ENCODE data around the gene LRR1. TPM values are rescaled to one million over a fixed set of nuclear protein-coding genes. Genes with fewer than 3 reads are reported as not detected.

Gene LRR1
- total and polyA plus RNA-seq, 7 donors: 2.4 to 7.2 (median 4.9) TPM

GRCh38 chr14:49569281-49569680 lies 29.5 kb upstream of the LRR1 start:
- ATAC-seq (no peak), DNase-seq (no peak)
- no peak overlapping the region for H3K4me3 ChIP-seq
- TF ChIP-seq, protein P1, sequence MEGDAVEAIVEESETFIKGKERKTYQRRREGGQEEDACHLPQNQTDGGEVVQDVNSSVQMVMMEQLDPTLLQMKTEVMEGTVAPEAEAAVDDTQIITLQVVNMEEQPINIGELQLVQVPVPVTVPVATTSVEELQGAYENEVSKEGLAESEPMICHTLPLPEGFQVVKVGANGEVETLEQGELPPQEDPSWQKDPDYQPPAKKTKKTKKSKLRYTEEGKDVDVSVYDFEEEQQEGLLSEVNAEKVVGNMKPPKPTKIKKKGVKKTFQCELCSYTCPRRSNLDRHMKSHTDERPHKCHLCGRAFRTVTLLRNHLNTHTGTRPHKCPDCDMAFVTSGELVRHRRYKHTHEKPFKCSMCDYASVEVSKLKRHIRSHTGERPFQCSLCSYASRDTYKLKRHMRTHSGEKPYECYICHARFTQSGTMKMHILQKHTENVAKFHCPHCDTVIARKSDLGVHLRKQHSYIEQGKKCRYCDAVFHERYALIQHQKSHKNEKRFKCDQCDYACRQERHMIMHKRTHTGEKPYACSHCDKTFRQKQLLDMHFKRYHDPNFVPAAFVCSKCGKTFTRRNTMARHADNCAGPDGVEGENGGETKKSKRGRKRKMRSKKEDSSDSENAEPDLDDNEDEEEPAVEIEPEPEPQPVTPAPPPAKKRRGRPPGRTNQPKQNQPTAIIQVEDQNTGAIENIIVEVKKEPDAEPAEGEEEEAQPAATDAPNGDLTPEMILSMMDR (IDR thresholded peaks at IDR 0.05): no peak
- no peaks in the 10 kb centered on the region for H3K27me3 ChIP-seq (ENCODE audit: insufficient read depth in 3 of 3, low read length in 2 of 3)
- no peak overlapping the region for H3K27ac ChIP-seq
- H3K9me3 ChIP-seq: no peaks in the 10 kb centered on the region
- no peaks in the 10 kb centered on the region for H3K4me1 ChIP-seq
- H3K36me3 ChIP-seq (ENCODE audit: insufficient read depth in 1 of 2, low read depth in 1 of 2): peaks cover 0 to 22% of the 10 kb centered on the region in 2 donors
- 92 to 94% (median 92%) methylated on average over 3 of the region's 3 CpGs for WGBS, 3 donors
- intact Hi-C loops (cut with DNase I): no loop called here

GRCh38 chr14:49574038-49574437 lies 24.7 kb upstream of the LRR1 start:
- H3K36me3 ChIP-seq (ENCODE audit: insufficient read depth in 1 of 2, low read depth in 1 of 2): peaks cover 0 to 54% of the 10 kb centered on the region in 2 donors

GRCh38 chr14:49578141-49578540 lies 20.6 kb upstream of the LRR1 start:
- Histone ChIP-seq H3K4me1 (peaks cover 14% of the 10 kb centered on the region), H3K36me3 (ENCODE audit: insufficient read depth in 1 of 2, low read depth in 1 of 2) (peaks cover 9 to 56% of the 10 kb centered on the region in 2 donors), H3K27me3 (ENCODE audit: insufficient read depth in 3 of 3, low read length in 2 of 3) (no peaks in the 10 kb centered on the region), H3K9me3 (no peaks in the 10 kb centered on the region), H3K4me3 (no peak overlapping the region), H3K27ac (no peak overlapping the region)
- intact Hi-C loops (cut with DNase I): no loop called here
- DNase-seq (no peak), ATAC-seq (no peak)
- TF ChIP-seq, protein P1 (IDR thresholded peaks at IDR 0.05): no peak
- WGBS, 3 donors: 98 to 100% (median 100%) methylated on average over 1 of the region's 1 CpG

More at GRCh38 chr14:49574038-49574437, 24.7 kb upstream of the LRR1 start:
- Histone ChIP-seq H3K27me3 (ENCODE audit: insufficient read depth in 3 of 3, low read length in 2 of 3) (no peaks in the 10 kb centered on the region), H3K9me3 (no peaks in the 10 kb centered on the region), H3K27ac (no peak overlapping the region), H3K4me3 (no peak overlapping the region), H3K4me1 (peaks cover 3% of the 10 kb centered on the region)
- TF ChIP-seq, protein P1 (IDR thresholded peaks at IDR 0.05): no peak
- intact Hi-C loops (cut with DNase I): no loop called here
- 84 to 86% (median 85%) methylated on average over 5 of the region's 5 CpGs for WGBS, 3 donors
- no peak for ATAC-seq
- DNase-seq: no peak

DNA sequence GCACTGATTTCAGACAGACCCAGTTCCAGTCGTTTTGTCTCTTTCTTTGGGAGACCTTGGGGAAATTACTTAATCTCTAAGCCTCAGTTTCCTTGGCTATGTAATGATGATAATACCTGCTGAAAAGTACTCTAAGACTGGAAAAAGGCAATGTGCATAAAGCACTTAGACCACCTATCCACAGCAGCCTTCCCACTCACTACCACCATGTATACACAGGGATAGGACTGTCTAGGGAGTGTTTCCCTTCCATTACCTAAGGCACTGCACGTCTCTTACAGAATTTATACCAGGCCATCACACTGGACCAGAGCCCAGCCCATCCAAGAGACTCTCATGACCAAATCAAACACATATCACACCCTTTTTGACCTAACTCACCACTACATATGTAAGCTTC lies 18.9 kb upstream of the LRR1 start:
- WGBS, 3 donors: 78 to 87% (median 85%) methylated on average over 2 of the region's 2 CpGs
- no peak overlapping the region for H3K4me3 ChIP-seq
- peaks cover 9 to 58% of the 10 kb centered on the region in 2 donors for H3K36me3 ChIP-seq (ENCODE audit: insufficient read depth in 1 of 2, low read depth in 1 of 2)
- intact Hi-C loops (cut with DNase I): no loop called here
- H3K9me3 ChIP-seq: no peaks in the 10 kb centered on the region
- H3K27me3 ChIP-seq (ENCODE audit: insufficient read depth in 3 of 3, low read length in 2 of 3): no peaks in the 10 kb centered on the region
- ATAC-seq: no peak
- TF ChIP-seq, protein P1 (IDR thresholded peaks at IDR 0.05): no peak
- no peak for DNase-seq
- H3K27ac ChIP-seq: no peak overlapping the region
- H3K4me1 ChIP-seq: peaks cover 25% of the 10 kb centered on the region
